ENCODE data around the gene LACTB.
A peak's percentile ranks its signal among the peaks of the same experiment; 100 is the strongest.

LACTB gene

DNA sequence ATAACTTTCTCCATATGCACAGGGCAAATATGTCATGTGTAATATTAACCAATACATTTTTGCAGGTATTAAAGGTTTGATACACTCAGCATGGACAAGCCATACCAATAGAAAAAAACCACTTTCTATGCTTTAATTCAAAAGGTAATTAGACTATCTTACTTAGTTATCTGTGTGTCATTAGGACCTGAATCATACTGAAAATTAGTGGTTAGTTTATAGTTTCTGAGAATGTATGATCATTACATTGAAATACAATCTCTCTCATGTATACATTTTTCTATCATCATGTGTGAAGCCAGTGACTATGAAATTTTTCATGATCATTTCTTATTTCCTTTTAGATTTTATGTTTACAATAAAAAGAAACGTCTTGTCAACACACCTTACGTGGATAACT, 19.3 kb downstream of the LACTB start:
- H3K4me1 ChIP-seq: no peaks in the 10 kb centered on the region
- TF ChIP-seq, protein P1, sequence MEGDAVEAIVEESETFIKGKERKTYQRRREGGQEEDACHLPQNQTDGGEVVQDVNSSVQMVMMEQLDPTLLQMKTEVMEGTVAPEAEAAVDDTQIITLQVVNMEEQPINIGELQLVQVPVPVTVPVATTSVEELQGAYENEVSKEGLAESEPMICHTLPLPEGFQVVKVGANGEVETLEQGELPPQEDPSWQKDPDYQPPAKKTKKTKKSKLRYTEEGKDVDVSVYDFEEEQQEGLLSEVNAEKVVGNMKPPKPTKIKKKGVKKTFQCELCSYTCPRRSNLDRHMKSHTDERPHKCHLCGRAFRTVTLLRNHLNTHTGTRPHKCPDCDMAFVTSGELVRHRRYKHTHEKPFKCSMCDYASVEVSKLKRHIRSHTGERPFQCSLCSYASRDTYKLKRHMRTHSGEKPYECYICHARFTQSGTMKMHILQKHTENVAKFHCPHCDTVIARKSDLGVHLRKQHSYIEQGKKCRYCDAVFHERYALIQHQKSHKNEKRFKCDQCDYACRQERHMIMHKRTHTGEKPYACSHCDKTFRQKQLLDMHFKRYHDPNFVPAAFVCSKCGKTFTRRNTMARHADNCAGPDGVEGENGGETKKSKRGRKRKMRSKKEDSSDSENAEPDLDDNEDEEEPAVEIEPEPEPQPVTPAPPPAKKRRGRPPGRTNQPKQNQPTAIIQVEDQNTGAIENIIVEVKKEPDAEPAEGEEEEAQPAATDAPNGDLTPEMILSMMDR (IDR thresholded peaks at IDR 0.05; ENCODE audit: low read depth, low read length): no peak
- H3K4me3 ChIP-seq (ENCODE audit: low read depth, low read length): no peak overlapping the region
- no peak for DNase-seq
- no peaks in the 10 kb centered on the region for H3K27me3 ChIP-seq
- H3K36me3 ChIP-seq: no peaks in the 10 kb centered on the region
- no peaks in the 10 kb centered on the region for H3K9me3 ChIP-seq

DNA sequence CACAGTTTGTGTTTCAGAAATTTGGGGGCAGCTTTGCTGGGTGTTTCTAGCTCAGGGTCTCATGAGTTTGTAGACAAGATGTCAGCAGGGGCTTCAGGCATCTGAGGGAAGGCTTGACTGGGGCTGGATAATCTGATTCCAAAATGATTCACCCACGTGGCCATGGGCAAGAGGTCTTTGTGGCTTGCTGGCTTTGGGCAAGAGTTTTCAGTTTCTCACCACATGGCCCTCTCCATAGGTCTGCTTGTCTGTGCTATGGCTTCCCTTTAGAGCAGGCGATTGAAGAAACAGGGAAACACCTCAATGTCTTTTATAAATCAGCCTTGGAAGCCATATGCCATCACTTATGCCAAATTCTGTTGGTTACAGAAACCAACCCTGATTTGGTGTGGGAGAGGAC, 23.8 kb downstream of the LACTB start:
- no peak overlapping the region for H3K4me3 ChIP-seq (ENCODE audit: low read depth, low read length)

DNA sequence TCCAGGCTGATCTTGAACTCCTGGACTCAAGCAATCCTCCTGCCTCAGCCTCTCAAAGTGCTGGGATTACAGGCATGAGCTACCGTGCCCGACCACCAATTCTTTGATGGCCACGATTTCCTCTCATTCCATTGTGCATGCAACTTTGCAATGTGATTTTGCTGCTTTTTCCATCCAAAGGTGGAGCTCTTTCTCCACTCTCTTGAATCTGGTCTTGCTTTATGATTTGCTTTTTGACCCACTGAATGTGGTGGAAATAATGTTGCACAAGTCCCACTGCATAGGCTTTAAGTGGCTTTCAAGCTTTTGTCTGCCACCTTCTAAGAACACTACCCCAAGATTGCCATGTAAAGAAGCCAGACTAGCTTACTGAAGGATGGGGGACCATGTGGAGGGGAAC, 25.0 kb downstream of the LACTB start:
- TF ChIP-seq, protein P1 (IDR thresholded peaks at IDR 0.05; ENCODE audit: low read depth, low read length): 0 out of 2 replicates have a peak, but pooled peaks have one; percentile 15
- Histone ChIP-seq H3K36me3 (no peaks in the 10 kb centered on the region), H3K4me3 (ENCODE audit: low read depth, low read length) (no peak overlapping the region), H3K4me1 (no peaks in the 10 kb centered on the region), H3K9me3 (no peaks in the 10 kb centered on the region), H3K27me3 (no peaks in the 10 kb centered on the region)
- no peak for DNase-seq

More for the DNA sequence above, 23.8 kb downstream of the LACTB start:
- TF ChIP-seq, protein P1 (IDR thresholded peaks at IDR 0.05; ENCODE audit: low read depth, low read length): no peak
- Histone ChIP-seq H3K27me3 (no peaks in the 10 kb centered on the region), H3K36me3 (no peaks in the 10 kb centered on the region), H3K4me1 (no peaks in the 10 kb centered on the region), H3K9me3 (no peaks in the 10 kb centered on the region)
- no peak for DNase-seq

DNA sequence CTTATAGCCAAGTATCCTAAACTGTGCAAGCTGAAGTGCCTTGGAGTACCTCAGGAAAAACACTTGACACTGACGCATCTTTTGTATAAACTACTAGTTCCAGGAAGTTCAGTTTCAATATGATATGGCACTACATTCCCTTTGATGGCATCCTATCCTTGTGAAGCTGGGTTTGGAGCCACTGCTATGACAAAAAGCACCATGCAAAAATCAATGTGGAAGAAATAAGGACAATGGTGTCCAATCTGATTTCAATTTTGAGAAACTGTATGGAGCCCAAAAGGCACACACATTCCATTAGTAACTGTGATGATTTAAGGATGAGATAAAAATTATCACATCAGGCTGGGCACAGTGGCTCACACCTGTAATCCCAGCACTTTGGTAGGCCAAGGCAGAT, 30.0 kb downstream of the LACTB start:
- DNase-seq: no peak
- Histone ChIP-seq H3K36me3 (peaks cover 7% of the 10 kb centered on the region; the same call in 1 of the 2 replicates), H3K27me3 (no peaks in the 10 kb centered on the region), H3K9me3 (no peaks in the 10 kb centered on the region), H3K4me1 (no peaks in the 10 kb centered on the region), H3K4me3 (ENCODE audit: low read depth, low read length) (no peak overlapping the region)
- TF ChIP-seq, protein P1 (IDR thresholded peaks at IDR 0.05; ENCODE audit: low read depth, low read length): no peak

DNA sequence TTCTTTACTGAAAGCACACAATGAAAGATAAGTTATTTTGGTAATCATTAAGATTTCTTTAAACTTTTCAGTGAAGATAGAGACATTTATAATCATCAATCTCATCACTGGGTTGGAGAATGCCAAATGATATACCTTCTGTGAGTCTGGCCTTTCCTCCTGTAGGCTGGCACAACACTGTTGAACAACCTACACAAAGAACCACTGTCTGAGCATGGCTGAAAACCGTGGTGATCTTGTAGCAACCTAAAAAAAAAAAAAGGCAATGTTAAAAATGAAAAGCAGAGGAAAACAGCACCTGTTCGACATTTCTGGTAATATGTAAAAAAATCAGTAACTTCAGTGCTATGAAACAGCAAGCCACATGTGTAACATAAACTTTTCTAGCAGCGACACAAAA, 33.8 kb downstream of the LACTB start:
- no peak overlapping the region for H3K4me3 ChIP-seq (ENCODE audit: low read depth, low read length)
- DNase-seq: no peak
- H3K36me3 ChIP-seq: peaks cover 7% of the 10 kb centered on the region; the same call in 1 of the 2 replicates
- no peaks in the 10 kb centered on the region for H3K27me3 ChIP-seq
- TF ChIP-seq, protein P1 (IDR thresholded peaks at IDR 0.05; ENCODE audit: low read depth, low read length): no peak
- no peaks in the 10 kb centered on the region for H3K4me1 ChIP-seq
- H3K9me3 ChIP-seq: no peaks in the 10 kb centered on the region

DNA sequence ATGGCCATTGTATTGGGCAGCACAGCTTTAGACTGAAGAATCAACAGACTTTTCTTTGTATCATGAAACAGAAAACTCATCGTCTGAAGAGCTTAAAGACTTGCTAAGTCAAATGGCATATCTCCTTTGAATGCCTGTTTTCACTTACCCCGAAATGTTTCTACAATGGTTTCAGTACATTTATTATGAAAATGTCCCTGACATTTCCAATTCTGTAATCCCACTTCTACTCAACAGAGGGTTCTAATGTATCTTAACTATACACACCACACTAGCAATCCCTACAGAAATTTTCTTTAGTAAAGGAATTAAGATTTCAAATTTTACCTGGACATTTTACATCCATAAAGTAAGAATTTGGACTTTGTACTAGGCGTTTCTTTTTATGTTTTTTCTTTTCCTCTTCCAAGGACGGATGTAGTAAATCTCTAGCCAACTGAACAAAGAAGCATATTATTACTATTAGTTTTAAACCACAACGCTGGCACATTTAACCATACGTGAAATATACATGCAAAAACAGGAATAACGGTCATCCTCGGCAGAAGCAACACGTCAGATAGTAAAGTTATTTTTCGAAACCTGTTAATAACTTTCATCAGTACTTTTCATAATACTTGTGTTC, 34.5 kb downstream of the LACTB start:
- Histone ChIP-seq H3K27me3 (no peaks in the 10 kb centered on the region), H3K9me3 (no peaks in the 10 kb centered on the region), H3K4me1 (no peaks in the 10 kb centered on the region), H3K36me3 (peaks cover 7% of the 10 kb centered on the region; the same call in 1 of the 2 replicates), H3K4me3 (ENCODE audit: low read depth, low read length) (peak overlapping the region; percentile 95)
- TF ChIP-seq, protein P1 (IDR thresholded peaks at IDR 0.05; ENCODE audit: low read depth, low read length): no peak
- no peak for DNase-seq

Data from BE2C (cell line).